Measurements from ENCODE around the gene CEACAM19. TPM values are rescaled to one million over a fixed set of nuclear protein-coding genes. Genes with fewer than 3 reads are reported as not detected.

CEACAM19 gene
- total RNA-seq, 1 experiment from 2014 or later, result 3.5 TPM

DNA sequence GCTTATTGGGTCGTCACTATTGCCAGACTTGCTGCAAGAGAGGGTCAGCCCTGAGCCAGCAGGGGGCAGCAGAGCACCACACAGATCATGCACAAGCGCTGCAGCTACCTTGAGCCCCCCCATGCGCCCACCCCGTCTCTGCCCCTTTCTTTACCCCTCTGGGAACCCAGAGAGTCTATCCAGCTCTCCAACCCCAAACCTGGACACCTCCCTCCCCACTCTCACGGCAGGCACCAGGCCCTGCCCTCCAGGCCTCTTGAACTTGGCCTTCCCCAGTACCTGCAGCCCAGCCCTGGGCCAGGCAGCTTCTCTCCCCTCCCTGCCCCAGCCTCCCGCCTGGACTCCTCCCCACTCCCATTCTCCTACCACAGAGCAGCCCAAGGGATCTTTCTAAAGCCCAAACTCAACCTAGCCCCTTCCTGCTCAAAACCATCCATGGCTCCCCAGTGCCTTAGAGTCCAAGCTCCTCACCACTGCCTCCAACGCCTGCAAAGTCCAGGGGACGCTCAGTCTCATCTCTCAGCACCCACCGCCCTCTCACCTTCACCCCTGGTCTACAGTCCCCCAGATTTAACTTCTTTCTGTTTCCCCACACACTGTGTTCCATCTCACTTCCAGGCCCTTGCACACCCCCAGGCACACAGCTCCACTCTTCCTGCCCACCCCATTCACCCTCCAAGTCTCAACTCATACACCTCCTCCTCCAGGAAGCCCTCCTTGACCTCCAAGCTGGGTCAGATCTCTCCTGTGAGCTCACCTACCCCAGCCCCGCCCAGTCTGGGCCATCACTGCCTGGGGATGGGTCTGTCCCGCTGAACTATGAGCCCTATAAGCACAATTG lies 18.2 kb downstream of the CEACAM19 start:
- Mint-ChIP-seq H3K27ac (peak overlapping the region in 2 of 3 experiments; percentile 54 to 57; a peak in 3 of 7 replicates), H3K27me3 (ENCODE audit: low read depth) (peaks cover 9% of the 10 kb centered on the region), H3K4me1 (peaks cover 17 to 18% of the 10 kb centered on the region in 2 experiments), H3K36me3 (ENCODE audit: insufficient read depth in 1 of 3, low read depth in 3 of 3) (no peaks in the 10 kb centered on the region), H3K9me3 (no peaks in the 10 kb centered on the region), H3K4me3 (peak overlapping the region in 1 of 2 experiments; percentile 47; a peak in 2 of 5 replicates)
- H3K56ac ChIP-seq (ENCODE audit: insufficient read length, low read depth, low read length), result no peak overlapping the region
- H3K27ac ChIP-seq (ENCODE audit: insufficient read length, low read depth, low read length), result no peak overlapping the region
- H3K18ac ChIP-seq (ENCODE audit: insufficient read length, low read depth, low read length), result no peak overlapping the region
- no peak overlapping the region for H2AK5ac ChIP-seq (ENCODE audit: insufficient read length, low read length)
- no peak overlapping the region for H3K4me2 ChIP-seq (ENCODE audit: insufficient read depth, insufficient read length, low read length)
- H3K9ac ChIP-seq (ENCODE audit: extremely low read depth, insufficient read length, low read length), result no peak overlapping the region
- no peak overlapping the region for H2BK20ac ChIP-seq (ENCODE audit: low read depth, low read length, poor library complexity, severe bottlenecking)
- no peak overlapping the region for H4K5ac ChIP-seq (ENCODE audit: insufficient read length, low read depth, low read length)
- peak; percentile 86 for DNase-seq
- H2AFZ ChIP-seq (ENCODE audit: low read length), result no peak overlapping the region
- WGBS (ENCODE audit: extremely low coverage, insufficient read length, low lambda C conversion rate), result no CpG with 5 or more reads among the region's 11 CpGs
- H4K20me1 ChIP-seq (ENCODE audit: control insufficient read depth, insufficient read depth, insufficient read length), result no peaks in the 10 kb centered on the region
- H3K79me1 ChIP-seq (ENCODE audit: insufficient read depth, low read depth, low read length, poor library complexity, severe bottlenecking), result no peaks in the 10 kb centered on the region
- no peak overlapping the region for H3K4ac ChIP-seq (ENCODE audit: low read depth, low read length)
- no peak overlapping the region for H2BK5ac ChIP-seq (ENCODE audit: insufficient read length, low read length)
- H3K23me2 ChIP-seq (ENCODE audit: insufficient read length, low read depth, low read length, poor library complexity, severe bottlenecking), result no peaks in the 10 kb centered on the region
- H2BK15ac ChIP-seq (ENCODE audit: low read depth, low read length), result no peak overlapping the region
- no peak overlapping the region for H3K23ac ChIP-seq (ENCODE audit: insufficient read length, low read depth, low read length)
- no peaks in the 10 kb centered on the region for H3K27me3 ChIP-seq (ENCODE audit: insufficient read depth, low read length)
- TF ChIP-seq, protein P1, sequence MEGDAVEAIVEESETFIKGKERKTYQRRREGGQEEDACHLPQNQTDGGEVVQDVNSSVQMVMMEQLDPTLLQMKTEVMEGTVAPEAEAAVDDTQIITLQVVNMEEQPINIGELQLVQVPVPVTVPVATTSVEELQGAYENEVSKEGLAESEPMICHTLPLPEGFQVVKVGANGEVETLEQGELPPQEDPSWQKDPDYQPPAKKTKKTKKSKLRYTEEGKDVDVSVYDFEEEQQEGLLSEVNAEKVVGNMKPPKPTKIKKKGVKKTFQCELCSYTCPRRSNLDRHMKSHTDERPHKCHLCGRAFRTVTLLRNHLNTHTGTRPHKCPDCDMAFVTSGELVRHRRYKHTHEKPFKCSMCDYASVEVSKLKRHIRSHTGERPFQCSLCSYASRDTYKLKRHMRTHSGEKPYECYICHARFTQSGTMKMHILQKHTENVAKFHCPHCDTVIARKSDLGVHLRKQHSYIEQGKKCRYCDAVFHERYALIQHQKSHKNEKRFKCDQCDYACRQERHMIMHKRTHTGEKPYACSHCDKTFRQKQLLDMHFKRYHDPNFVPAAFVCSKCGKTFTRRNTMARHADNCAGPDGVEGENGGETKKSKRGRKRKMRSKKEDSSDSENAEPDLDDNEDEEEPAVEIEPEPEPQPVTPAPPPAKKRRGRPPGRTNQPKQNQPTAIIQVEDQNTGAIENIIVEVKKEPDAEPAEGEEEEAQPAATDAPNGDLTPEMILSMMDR (conservative IDR thresholded peaks at IDR 0.05), result peak; percentile 97
- no peaks in the 10 kb centered on the region for H3K9me3 ChIP-seq (ENCODE audit: control insufficient read depth, low read depth, low read length)
- H4K91ac ChIP-seq (ENCODE audit: insufficient read length, low read depth, low read length), result no peak overlapping the region
- no peak overlapping the region for H4K8ac ChIP-seq (replicated peaks; ENCODE audit: insufficient read length, low read depth, low read length)
- no peak overlapping the region for H2BK120ac ChIP-seq (ENCODE audit: low read depth, low read length, poor library complexity, severe bottlenecking)
- peaks cover 2% of the 10 kb centered on the region; the same call in 1 of the 2 replicates for H3K4me1 ChIP-seq (ENCODE audit: insufficient read depth, low read length)
- no peak overlapping the region for H3T11ph ChIP-seq (ENCODE audit: low read length)
- H3K79me2 ChIP-seq (ENCODE audit: insufficient read depth, low read length), result no peaks in the 10 kb centered on the region
- H3K14ac ChIP-seq (ENCODE audit: insufficient read depth, low read length), result no peak overlapping the region
- H2BK12ac ChIP-seq (ENCODE audit: insufficient read length, low read depth, low read length), result no peak overlapping the region
